ENCODE results near the gene RFLNA.
A peak's percentile ranks its signal among the peaks of the same experiment; 100 is the strongest.

RFLNA gene

GRCh38 chr12:124303579-124304313 is 8.9 kb downstream of the RFLNA start:
- DNase-seq (ENCODE audit: low spot score), result no peak

DNA sequence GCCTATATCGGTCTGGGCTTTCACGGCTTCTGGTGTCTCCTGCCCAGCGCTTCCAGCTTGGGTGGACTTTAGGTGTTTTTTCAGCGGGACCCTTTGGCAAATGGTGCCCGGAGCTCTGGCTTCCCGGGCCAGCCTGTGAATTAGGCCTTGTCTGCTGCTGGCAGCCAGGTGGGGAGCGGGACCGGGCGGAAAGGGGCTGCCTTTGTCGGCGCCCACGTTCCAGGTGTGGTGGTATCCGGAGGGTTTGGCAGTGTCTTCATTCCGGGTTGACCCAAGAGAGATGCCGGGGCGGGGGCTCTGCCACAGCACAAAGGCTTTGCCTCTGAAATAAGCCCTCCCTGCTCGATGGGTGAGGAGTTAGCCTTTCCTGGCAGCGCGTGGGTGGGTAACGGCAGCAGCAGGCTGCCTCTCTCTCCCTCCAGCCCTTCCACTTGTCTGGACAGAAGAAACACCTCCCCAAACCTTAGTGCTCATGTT is 9.5 kb downstream of the RFLNA start:
- DNase-seq (ENCODE audit: low spot score), result no peak

- no peak for DNase-seq (ENCODE audit: low spot score)
Observed at GRCh38 chr12:124305136-124305535, 10.2 kb downstream of the RFLNA start.

DNA sequence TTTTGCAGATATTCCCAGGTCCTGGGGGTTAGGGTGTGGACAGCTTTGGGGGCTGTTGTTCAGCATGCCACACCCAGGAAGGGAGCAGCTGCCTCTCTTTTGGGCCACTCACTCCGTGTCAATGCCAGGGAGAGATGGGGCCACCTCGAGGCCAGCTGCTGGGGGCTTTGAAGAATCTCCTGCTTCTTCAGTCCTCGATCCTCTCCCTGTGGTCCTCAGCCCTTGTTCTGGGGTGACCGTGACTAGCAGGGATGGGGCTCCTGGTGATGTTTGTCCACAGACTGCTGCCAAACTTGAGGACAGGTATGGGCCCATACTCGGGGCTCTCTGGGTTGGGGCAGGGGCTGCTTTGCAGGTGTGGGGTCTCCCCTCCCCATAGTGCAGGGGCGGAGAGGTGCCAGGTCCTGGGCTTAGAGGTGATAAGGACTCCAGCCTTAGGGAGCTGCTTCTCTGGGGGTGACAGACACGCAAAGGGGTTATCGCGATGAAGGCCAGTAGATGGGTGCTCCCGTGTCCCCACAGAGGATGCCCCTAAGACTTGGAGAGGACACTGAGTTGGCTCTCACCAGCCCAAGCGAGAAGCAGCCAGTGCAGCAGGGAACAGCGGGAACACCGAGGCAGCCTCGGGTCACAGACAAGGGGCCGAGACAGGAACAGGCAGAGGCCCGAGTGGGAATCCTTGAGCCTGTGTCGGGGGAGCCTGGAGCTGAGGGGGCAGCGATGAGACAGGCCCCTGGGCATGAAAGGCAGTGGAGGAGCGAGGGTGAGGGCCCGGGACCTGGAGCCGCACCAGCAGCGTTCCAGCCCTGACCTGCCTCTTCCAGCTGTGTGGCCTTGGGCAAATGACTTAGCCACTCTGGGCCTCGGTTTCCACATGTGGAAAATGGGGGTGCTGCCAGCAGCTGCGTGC is 11.1 kb downstream of the RFLNA start:
- DNase-seq (ENCODE audit: low spot score), result no peak

DNA sequence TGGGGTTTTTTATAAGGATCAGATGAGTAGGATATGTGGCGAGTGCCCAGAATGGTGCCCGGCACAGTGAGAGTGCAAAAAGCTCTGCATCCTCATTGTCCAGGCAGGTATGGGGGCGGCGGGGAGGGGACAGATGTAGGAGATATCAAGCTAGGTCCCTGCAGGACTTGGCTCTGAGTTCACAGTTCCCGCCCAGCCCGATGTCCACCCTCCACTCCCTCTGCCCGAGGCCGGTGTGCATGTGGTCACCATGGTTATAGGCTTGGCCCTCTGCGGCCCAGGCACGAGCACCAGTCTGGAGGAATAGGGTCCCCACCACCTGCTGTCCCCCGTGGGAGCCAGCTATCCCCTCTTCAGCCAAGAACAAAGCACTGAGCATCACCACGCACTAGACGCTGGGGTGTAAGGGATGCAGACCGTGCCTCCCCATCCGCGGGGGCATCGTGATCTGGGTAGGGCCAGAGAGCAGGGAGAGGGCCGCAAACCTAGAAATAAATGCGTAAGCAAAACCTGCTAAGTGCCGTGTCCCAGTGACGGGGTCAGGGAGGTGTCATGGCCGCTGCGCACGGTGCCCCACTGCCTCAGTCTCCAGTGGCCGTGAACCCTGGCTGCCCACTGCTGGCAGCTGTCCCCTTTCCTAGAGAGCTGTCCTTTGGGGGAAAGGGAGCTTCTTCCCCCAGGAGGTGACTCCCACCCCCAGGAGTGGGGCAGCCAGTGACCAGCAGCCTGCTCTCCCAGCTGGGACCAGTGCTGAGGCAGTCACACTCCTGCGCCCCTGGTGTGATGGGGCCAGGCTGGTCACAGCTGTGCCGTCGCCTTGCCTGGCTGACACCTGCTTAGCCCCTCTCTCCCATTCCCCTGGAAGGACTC is 12.0 kb downstream of the RFLNA start:
- DNase-seq (ENCODE audit: low spot score), result no peak

- DNase-seq (ENCODE audit: low spot score), result no peak
Observed at GRCh38 chr12:124307556-124307825, 12.6 kb downstream of the RFLNA start.

DNA sequence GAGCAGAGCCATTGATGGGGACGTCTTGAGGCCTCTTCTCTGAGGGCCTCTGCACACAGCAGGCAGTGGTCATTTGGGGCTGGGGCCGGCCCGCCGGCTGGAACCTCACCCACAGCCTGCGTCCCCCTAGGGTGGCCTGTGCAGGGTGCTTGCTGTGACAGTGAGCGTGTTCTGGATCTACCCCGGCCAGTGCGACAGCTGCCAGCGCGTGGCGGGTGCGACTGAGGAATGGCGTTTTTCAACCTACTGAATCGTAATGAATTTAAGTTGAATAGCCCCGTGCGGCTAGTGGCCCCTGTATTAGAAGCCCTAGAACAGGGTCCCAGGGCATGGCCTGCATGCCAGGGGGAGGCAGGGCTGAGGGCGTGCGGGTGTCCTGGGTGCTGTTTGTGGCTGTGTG is 13.8 kb downstream of the RFLNA start:
- DNase-seq (ENCODE audit: low spot score), result no peak

DNA sequence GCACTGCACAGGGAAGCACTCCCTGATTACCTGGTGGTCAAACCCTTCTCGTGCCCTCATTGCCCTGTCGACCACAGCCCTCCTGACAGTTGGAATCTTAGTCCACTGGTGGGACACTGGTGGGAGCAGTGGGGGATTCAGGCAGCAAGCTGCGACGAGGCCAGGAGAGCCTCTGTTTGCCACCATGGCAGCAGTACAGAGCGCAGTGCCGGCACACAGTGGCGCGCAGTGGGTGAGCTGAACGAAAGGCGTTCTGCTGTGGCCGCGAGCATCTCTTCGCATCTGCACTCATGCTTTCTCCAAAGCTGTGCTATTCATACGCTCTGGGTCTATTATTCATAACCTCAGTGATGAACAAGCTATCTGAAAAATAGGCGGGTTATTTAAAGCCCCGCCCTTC is 14.3 kb downstream of the RFLNA start:
- no peak for DNase-seq (ENCODE audit: low spot score)

- no peak for DNase-seq (ENCODE audit: low spot score)
Observed at GRCh38 chr12:124309744-124310143, 14.9 kb downstream of the RFLNA start.

GRCh38 chr12:124310178-124310577 is 15.3 kb downstream of the RFLNA start:
- no peak for DNase-seq (ENCODE audit: low spot score)

DNA sequence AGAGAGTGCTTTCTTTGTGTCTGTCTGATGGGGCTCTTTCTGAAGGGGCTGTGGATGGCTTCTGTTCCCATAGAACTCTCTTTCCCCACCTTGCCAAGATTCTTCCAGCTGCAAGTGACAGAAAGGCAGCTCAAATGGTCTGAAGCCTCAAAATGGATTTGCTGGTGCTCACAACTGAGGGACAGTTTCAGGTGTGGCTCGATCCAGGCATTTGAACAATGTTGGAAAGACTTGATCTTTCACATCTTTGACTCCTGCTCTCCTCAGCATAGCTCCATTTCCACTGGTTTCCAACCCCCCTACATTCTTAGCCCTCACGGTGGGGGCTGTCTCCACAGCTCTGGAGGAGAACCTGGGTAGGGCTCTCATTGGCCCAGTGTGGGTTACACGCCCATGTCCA is 15.9 kb downstream of the RFLNA start:
- no peak for DNase-seq (ENCODE audit: low spot score)

DNA sequence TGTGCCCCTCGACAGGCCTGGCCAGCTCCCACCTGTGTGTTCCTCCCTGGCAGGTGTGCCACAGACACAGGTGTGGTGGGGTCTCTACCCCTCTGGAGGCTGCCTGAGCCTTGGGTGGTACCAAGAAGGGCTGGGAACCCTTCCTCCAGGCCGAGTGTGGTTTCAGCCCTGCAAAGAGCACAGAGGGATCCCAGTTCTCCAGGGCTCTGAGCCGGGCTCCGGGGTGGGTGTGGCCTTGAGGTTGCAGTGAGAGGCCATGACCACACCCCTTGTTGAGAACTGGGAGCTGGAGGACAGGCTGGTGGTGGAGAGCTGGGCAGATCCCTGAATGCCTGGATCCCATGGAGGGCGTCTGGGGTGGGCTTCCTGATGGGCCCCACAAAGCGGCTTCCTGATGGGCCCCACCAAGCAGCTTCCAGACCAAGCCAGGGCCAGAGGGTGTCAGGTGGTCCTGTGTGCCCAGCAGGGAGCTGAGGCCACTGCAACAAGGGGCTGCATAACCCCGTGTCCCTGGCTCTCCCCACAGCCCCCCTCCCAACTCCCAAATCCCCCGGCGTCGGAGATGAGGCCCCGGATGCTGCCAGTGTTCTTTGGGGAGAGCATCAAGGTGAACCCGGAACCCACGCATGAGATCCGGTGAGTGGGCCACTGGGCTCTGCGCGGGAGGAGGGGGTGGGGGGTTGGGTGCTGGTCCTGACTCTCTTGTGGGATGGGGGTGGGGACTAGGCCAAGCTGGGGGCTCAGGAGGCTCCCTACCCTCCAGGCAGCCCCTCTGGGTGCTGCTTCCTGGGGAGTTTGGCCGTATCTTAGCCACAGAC is 16.6 kb downstream of the RFLNA start:
- peak; percentile 70 for DNase-seq (ENCODE audit: low spot score)

DNA sequence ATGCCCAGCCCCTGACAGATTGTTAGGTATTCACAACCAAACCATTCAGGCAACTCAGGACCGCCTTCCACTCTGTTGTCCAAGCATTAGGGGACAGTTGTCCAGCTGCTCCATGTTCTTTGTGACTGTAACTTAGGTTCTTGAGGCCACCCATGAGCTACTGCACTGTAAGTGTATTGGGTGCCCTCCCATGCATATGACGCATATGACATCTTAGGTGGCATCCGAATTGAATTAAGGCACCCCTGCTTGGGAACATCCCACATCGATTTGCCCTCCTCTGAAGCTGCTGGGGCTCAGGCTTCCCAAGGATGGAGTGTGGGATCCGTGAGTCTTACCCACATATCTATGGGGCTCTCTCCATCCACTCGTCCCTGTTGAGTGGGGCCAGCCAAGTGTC is 17.7 kb downstream of the RFLNA start:
- DNase-seq (ENCODE audit: low spot score), result no peak

DNA sequence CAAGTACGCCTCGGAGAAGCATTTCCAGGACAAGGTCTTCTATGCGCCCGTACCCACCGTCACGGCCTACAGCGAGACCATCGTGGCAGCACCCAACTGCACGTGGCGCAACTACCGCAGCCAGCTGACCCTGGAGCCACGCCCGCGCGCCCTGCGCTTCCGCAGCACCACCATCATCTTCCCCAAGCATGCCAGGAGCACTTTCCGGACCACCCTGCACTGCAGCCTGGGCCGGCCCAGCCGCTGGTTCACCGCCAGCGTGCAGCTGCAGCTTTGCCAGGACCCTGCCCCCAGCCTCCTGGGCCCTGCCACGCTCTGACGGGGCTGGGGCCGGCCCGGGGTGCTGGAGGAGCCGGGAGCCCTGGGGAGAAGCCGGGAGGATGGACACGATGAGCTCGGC is 19.3 kb downstream of the RFLNA start:
- DNase-seq (ENCODE audit: low spot score), result no peak

GRCh38 chr12:124314766-124315165 is 19.9 kb downstream of the RFLNA start:
- no peak for DNase-seq (ENCODE audit: low spot score)

DNA sequence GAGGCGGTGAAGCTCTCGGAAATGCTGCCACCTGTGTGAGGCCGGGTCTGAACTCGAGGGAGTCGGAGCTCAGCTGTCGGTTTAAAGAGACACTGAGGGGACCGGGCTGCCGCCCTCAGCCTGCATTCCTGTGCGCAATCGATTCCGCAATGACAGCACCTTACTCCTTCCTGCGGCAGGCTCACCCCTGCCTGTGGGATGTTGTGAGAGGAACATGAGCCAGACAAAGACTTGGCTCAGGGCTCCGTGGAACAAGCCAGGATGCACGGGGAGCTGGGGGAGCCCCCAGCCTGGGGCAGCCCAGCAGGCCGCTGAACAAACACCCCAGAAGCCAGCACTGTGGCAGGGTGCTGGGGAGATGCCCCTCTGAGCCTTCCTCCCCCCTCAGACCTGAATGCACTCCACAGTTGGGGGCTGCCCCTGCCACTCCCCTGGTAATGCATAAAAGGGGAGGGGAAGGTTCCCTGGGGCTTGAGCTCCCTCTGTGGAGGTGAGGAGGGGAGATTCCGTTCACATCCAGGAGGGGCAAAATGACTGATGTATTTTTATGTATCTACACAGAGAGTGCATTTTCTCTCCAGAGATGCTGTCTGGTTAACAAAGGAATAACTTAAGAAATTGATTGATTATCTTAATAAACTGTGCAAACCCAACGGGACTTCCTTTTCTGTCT is 20.6 kb downstream of the RFLNA start:
- no peak for DNase-seq (ENCODE audit: low spot score)

- DNase-seq (ENCODE audit: low spot score), result no peak
Observed at GRCh38 chr12:124316257-124316900, 21.5 kb downstream of the RFLNA start.

DNA sequence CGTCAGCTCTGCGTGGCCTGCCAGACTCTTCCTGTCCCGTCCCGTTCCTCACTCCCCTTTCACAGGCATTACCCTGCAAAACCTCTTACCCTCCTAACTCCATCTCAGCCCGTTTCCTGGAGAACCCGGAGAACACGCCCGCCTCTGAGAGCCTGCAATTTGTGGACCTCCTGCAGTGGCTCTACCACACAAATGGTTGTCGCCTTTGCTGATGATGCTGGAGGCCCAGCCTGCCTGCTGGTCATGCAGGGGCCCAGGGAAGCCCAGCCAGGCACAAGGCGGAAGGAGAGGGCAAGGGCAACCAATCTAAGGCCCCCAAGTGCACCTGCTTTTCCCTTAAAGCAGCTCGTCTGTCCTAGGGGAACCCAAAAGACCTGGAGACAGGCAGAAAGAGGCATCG is 22.5 kb downstream of the RFLNA start:
- no peak for DNase-seq (ENCODE audit: low spot score)

- DNase-seq (ENCODE audit: low spot score), result no peak
Observed at GRCh38 chr12:124318278-124319020, 23.6 kb downstream of the RFLNA start.
